Hepatic stellate cell (primary cell): Measurements from ENCODE around the gene NDUFAF8.

ENCODE experiments used
- DNase-seq: peaks from one replicate; pipeline ENCODE4 v3.0.0; 2011; ENCODE audit warnings: low spot score

Gene NDUFAF8

GRCh38 chr17:81200695-81201580, 38.2 kb upstream of the NDUFAF8 start:
- DNase-seq, result peak; percentile 87

- DNase-seq, result no peak
Observed at GRCh38 chr17:81202318-81202717, 36.8 kb upstream of the NDUFAF8 start.

DNA sequence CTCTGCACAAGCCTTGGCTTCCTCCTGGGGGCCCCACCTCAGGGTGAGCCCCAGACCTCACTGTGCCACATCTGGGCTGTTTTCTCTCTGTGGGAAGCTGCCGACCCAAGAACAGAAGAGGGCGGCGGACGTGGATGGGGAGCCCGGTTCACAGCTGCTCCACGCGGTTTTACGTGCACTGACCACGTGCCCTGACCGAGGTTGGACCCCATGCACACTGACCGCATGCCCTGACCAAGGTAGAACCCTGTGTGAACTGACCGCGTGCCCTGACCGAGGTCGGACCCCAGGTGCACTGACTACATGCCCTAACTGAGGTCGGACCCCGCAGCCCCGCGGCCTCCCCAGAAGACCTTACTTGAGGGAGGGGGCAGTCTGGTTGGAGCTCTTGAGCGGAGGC, 36.0 kb upstream of the NDUFAF8 start:
- DNase-seq, result no peak

- DNase-seq, result no peak
Observed at GRCh38 chr17:81204578-81204977, 34.5 kb upstream of the NDUFAF8 start.

DNA sequence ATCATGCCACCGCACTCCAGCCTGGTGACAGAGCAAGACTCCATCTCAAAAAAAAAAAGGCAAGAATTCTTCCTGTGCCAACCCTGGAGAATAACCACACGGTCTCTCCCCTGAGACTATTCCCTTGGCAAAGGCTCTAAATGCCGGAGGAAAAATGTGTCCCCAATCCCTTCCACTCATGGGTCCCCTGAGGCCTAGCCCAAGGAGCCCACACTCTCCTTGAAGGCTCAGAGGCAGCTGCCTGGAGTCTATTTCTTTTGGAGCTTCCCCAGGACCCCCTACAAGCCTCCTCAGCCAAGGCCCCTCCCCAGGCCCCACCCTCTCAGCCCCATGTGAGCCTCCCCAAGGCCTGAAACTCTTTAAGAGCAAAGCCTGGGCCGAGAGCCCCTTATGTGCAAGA, 33.0 kb upstream of the NDUFAF8 start:
- DNase-seq, result no peak

DNA sequence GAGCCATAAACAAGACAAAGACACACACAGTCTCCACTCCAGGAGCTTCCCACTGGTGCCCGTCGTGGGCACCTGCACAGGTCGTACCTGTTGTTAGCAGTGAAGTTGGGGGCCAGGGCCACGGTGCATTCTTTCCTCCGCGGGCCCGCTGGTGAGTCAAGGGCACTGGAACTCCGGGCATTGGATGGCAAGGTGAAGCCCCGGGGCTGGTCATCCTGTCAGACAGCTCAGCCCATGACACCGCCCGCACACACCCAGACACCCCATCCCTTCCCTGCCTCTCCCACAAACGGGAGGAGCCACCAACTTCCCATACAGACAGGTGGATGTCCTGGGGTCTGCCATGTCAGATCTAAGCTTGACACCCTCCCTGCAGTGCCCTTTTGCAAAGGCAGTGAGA, 32.5 kb upstream of the NDUFAF8 start:
- DNase-seq, result no peak

DNA sequence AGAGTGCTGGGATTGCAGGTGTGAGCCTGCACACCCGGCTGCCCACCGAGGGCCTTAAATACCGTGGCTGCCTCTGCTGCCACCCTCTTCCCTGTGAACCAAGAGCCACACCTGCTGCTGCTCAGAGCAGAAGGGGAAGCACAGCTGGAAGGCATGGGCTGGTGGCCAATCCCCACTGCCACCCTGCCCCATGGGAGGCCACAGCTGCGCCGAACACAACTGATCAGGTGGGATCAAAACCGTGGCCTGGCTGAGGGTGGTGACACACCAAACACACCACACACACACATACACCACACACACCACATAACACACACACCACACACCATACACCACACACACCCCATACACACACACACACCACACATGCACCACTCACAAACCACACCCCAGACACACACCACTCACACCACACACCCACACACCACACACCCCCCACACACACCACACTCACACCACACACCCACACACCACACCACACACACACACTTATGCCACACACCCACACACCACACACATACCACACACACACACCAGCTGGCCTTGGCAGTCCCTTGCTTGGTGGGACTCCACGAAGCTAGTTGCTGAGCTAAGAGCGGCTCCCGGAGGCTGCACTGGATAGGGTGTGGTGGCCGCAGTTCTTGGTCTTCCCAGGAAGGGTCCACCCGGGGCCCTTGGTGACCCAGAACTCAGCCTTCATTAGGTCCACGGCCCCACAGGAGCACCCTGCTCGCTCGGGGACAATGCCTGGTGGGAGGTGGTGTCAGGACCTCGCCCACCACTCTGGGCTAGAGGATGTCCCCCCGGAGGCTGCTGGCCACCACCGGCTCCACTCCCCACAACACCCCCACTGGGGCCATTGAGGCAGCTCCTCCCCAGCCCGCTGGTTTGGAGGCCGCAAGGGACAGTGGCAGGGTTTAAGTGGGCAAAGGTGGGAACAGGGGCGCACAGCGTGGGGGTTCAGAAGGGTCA, 31.2 kb upstream of the NDUFAF8 start:
- no peak for DNase-seq

- no peak for DNase-seq
Observed at GRCh38 chr17:81208651-81209050, 30.5 kb upstream of the NDUFAF8 start.

DNA sequence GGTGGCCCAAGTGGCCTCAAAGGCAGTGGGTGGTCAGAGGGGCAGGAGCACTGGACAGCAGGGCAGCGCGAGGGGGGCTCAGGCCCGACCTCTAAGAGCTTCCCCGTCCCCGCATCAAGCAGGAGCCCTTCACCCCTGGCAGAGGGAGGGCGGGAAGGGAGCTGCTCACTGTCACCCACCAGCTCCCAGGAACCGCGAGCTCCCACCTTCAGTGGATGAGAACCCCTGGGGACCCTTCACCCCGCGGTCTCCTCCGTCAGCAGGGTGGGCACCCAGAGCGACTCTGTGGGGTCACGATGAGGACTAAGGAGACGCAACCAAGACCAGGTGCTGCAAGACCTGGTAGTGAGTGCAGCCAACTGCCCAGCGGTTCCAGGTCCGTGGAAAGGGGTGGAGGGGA, 30.0 kb upstream of the NDUFAF8 start:
- DNase-seq, result no peak

- DNase-seq, result no peak
Observed at GRCh38 chr17:81210466-81210865, 28.7 kb upstream of the NDUFAF8 start.

- peak; percentile 65 for DNase-seq
Observed at GRCh38 chr17:81210868-81211267, 28.2 kb upstream of the NDUFAF8 start.

GRCh38 chr17:81212365-81212764, 26.8 kb upstream of the NDUFAF8 start:
- no peak for DNase-seq

DNA sequence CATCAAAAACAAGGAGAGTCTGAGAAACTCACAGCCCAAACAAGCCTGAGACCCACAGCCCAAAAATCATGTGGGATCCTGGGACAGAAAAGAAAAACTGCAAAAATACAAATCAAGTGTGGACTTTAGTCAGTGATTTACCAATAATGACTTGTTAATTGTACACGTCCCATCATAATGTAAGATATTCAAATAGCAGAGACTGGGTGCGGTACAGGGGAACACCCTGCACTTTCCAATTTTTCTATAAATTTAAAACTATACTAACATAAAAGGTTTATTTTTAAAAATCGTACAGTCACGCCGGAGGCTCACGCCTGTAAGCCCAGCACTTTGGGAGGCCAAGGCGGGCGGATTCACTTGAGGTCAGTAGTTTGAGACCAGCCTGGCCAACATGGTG, 25.1 kb upstream of the NDUFAF8 start:
- no peak for DNase-seq

GRCh38 chr17:81217491-81217890, 21.6 kb upstream of the NDUFAF8 start:
- no peak for DNase-seq

DNA sequence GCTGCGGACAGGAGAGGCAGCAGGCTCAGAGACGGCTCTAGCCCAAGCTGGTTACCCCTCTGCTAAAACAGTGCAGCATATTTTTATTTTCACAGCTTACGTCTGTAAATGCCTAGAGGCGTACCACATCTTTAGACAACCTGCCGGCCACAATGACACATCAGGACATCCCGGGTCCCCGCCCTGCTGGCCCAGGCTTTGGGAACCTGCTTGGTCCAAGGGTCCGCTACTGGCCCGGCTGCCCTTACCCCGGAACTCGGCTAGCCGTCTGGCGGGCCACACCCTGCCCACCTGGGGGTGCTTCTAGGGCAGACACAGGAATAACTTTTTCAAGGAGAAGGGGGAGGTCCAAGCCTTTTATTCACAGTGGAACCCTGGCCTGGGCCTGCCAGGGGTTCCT, 20.7 kb upstream of the NDUFAF8 start:
- no peak for DNase-seq

DNA sequence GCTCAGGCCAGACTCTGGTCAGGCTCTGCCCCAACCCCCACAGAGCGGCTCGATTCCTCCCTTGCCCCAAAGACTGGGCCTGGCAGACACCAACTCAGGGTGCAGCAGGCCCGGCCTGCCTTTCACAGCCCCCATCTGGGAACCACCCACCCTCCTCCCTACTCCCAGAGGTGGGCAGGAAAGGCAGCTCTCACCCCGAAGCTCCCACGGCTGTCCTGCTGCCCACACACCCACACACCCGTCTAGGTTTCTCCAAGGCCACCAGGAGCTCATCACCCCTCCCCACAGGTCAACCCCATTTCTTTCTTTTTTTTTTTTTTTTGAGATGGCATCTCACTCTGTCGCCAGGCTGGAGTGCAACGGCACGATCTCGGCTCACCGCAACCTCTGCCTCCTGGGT, 20.1 kb upstream of the NDUFAF8 start:
- no peak for DNase-seq

- DNase-seq, result no peak
Observed at GRCh38 chr17:81219476-81220180, 19.5 kb upstream of the NDUFAF8 start.

GRCh38 chr17:81221371-81221841, 17.7 kb upstream of the NDUFAF8 start:
- no peak for DNase-seq

- DNase-seq, result peak; percentile 43
Observed at GRCh38 chr17:81221842-81222619, 17.1 kb upstream of the NDUFAF8 start.

- no peak for DNase-seq
Observed at GRCh38 chr17:81222620-81222905, 16.6 kb upstream of the NDUFAF8 start.

DNA sequence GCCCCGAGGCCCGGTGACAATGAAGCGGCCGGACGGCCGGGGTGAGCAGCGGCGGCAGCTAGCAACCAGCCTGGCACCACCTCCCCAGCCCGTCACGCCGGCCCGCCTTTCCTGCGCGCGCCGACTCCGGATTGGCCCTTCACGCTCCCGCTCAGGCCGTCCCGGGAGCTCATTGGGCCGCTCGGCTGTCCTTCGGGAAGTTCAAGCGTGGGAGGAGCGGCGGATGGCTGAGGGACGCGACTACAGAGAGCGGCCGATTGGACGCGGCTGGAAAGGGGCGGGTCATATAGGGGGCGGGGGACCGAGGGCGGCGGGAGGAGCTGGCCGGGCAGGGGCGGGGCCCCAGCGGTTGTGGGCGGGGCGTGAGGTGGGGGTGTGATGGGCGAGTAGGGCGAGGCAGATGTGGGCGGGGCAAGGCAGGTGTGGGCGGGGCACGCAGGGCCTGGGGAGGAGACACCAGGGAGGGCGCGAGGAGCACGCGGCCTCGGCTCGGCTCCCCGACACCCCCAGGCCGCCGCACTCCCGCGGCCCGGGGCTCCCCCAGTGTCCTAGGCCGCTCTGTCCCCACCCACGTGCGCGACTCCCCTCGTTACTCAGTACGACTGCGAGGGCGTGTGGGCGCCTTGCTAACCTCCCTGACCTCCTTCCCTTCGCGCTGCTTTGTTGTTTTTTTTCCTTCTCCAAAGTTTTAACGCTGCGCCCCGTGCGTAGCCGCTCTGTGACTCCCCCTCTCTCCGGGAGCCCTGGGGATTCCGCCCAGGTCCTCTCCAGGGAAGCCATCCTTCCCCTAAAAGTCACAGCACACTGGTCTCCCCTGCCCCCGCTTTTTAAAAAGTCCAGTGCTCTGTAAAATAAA, 16.0 kb upstream of the NDUFAF8 start, which contains the start of gene CEP131:
TSS of gene CEP131 (minus strand) at position 60 of the 856 bp plus-strand sequence. CDS start 2,909 bp downstream, outside the sequence.
- peak; percentile 100 for DNase-seq
